Measurements from ENCODE around the gene KRT76.

The KRT76 gene

DNA sequence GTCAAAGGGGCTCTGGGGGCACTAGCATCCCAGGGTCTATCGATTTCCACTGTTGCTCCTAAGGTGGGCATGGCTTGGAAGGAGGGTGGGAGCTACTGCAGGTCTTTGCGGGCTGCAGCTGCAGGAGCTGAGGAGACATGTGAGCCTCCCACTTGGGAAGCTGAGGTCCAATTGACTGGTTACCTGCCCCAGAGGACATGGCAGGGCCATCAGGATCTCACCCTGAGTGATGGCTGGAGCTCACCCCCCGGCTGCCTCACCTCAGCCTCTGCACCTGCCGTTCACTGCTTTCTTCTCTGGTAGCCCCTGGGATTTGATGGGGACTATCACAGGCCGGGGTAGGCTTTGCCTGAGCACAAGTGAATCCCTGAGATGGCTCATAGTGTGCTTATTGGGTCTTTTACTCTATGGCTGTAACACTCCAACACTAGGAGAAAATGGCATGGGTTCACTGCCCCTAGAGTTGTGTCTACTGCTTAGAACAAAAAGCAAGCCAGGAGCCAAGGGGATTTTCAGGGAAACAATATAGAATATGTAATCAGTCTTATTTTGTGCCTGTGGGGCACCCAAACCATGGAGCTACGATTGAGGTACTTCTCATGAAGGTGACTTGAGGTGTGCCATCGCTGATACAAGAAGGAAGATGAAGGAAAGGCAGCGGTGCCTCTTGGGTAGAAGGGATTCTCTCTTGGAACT, 40.0 kb upstream of the KRT76 start:
- TF ChIP-seq ZFX (IDR thresholded peaks at IDR 0.05; ENCODE audit: borderline replicate concordance) (no peak), CTCF (IDR thresholded peaks at IDR 0.05) (no peak)
- H3K27ac ChIP-seq, result no peak overlapping the region

GRCh38 chr12:52815676-52816588, 38.8 kb upstream of the KRT76 start:
- no peak for TF ChIP-seq ZFX (IDR thresholded peaks at IDR 0.05; ENCODE audit: borderline replicate concordance)
- no peak for TF ChIP-seq CTCF (IDR thresholded peaks at IDR 0.05)
- no peak overlapping the region for H3K27ac ChIP-seq

DNA sequence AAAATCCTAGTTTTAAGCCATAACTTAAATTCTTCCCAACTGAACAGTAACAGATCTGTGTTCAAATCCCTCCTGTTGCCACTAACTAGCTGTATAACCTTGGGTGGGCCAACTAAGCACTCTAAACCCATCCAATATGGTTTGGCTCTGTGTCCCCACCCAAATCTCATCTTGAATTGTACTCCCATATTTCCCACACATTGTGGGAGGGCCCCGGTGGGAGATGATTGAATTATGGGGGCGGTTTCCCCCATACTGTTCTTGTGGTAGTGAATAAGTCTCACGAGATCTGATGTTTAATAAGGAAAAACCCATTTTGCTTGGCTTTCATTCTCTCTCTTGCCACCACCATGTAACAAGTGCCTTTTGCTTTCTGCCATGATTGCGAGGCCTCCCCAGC, 38.0 kb upstream of the KRT76 start:
- H3K27ac ChIP-seq, result no peak overlapping the region
- TF ChIP-seq CTCF (IDR thresholded peaks at IDR 0.05) (no peak), ZFX (IDR thresholded peaks at IDR 0.05; ENCODE audit: borderline replicate concordance) (no peak)

- no peak for TF ChIP-seq CTCF (IDR thresholded peaks at IDR 0.05)
- no peak for TF ChIP-seq ZFX (IDR thresholded peaks at IDR 0.05; ENCODE audit: borderline replicate concordance)
- no peak overlapping the region for H3K27ac ChIP-seq
These were observed 37.6 kb upstream of the KRT76 start for GRCh38 chr12:52814710-52815155.

- H3K27ac ChIP-seq, result no peak within 1 kb of the TSS
- TF ChIP-seq ZFX (IDR thresholded peaks at IDR 0.05; ENCODE audit: borderline replicate concordance) (no peak), CTCF (IDR thresholded peaks at IDR 0.05) (no peak)
These were observed 37.0 kb upstream of the KRT76 start, which contains the start of gene KRT4 for GRCh38 chr12:52813885-52814709. TSS of gene KRT4 (minus strand) at chr12:52814116. CDS start at chr12:52814058, 58 bp downstream.

DNA sequence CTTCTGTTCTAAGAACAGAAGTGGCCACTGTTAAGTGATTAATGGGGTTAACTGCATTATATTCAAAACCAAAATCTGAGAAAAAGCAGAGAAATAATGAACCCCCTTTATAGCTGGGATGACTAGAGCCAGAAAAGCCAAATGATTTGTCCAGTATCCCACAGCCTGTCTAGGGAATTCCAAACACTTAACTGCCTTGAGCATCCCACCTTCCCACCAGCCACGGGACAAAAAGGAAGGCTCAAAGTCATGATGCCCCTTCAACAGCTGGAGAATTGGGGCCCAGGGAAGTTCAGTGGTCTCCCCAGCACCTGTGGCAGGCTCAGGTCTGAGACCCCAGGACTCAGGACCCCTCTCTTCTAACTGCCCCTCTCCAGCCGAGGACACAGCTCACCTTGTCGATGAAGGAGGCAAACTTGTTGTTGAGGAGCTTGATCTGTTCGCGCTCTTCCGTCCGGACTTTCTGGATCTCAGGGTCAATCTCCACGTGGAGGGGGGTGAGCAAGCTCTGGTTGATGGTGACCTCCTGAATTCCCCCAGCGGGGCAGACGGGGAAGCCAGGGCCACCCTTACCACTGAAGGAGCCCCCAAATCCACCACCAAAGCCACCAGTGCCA, 36.2 kb upstream of the KRT76 start:
- TF ChIP-seq ZFX (IDR thresholded peaks at IDR 0.05; ENCODE audit: borderline replicate concordance), result no peak
- TF ChIP-seq CTCF (IDR thresholded peaks at IDR 0.05), result no peak
- no peak overlapping the region for H3K27ac ChIP-seq
